A673 (cell line): ENCODE measurements around the gene TXNRD3.

Experiments
- EZH2 ChIP-seq: fragments of 200-600 bp; sonication (generic); IDR thresholded peaks from 2 replicates; pipeline ENCODE4 v1.6.1; 2017; ENCODE audit warnings: borderline replicate concordance, low read depth, mild to moderate bottlenecking, mixed read lengths, antibody characterized with exemption, low read length; ENCODE audit not compliant: poor library complexity, severe bottlenecking
- TF ChIP-seq, protein P1 (sequence below): fragments of 300-800, 200-600 bp; sonication (generic); conservative IDR thresholded peaks from 2 replicates; pipeline ENCODE4 v1.5.1; 2017; ENCODE audit warnings: low read depth, mild to moderate bottlenecking, antibody characterized with exemption, low read length, moderate library complexity, mixed read lengths

- TF ChIP-seq, protein P1, sequence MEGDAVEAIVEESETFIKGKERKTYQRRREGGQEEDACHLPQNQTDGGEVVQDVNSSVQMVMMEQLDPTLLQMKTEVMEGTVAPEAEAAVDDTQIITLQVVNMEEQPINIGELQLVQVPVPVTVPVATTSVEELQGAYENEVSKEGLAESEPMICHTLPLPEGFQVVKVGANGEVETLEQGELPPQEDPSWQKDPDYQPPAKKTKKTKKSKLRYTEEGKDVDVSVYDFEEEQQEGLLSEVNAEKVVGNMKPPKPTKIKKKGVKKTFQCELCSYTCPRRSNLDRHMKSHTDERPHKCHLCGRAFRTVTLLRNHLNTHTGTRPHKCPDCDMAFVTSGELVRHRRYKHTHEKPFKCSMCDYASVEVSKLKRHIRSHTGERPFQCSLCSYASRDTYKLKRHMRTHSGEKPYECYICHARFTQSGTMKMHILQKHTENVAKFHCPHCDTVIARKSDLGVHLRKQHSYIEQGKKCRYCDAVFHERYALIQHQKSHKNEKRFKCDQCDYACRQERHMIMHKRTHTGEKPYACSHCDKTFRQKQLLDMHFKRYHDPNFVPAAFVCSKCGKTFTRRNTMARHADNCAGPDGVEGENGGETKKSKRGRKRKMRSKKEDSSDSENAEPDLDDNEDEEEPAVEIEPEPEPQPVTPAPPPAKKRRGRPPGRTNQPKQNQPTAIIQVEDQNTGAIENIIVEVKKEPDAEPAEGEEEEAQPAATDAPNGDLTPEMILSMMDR, result no peak
- no peak for TF ChIP-seq EZH2
Measured at GRCh38 chr3:126685493-126685892, 30.6 kb upstream of the TXNRD3 start.
